ENCODE measurements around the gene SLC35A5. TPM values are rescaled to one million over a fixed set of nuclear protein-coding genes. Genes with fewer than 3 reads are reported as not detected.
A peak's percentile ranks its signal among the peaks of the same experiment; 100 is the strongest.

Gene SLC35A5
- total and polyA plus RNA-seq, 11 donors: 4.2 to 28.8 (median 17.7) TPM

DNA sequence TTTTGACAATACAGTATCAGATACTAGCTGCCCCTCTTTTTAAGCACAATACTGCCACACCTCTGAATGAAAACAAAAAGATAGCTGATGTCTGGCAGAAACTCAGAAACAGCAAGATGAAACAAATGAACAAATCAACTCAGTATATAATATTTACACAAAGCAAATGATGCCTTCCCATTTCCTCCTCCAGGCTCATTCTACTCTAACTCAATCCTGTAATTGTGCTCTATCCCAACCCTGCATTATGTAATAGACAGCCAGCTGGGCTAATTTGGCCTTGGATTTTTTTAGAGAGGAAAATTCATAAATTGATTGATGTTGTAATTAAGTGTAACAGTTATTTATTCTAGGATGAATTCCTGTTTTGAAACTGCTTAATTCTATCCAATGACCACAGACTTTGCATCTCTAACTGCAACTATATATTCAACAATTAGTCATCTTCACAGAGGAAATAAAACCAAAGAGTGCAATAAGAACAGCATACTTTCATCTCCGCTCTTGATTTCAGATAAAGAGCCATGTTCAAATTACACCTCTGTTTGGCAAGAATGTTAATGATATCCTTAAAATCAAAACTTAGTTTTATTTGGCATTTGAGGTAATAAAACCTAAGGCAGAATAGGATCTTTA lies 6.2 kb upstream of the SLC35A5 start:
- WGBS, 4 donors: 91 to 95% (median 93%) methylated on average over 1 of the region's 1 CpG
- H3K4me1 ChIP-seq: peaks cover 3 to 80% (median 29%) of the 10 kb centered on the region in 12 donors

DNA sequence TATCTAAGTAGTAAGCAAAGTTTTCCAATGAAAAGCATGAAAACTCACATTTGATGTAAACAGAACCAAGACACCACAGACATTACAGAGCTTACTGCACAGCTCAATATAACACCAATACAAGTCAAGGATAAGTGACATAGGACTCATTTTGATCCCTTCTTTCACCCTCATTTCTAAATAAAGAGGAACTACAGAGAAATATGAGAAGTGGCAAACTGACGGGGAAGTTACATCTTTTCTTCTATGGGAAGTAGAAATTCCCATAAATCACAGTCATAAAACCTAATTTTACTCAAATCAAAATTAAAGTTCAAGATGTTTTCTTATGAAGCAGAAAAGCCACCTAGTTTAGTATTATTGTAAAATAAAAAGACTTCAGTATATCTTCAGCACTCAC lies 3.9 kb upstream of the SLC35A5 start:
- Histone ChIP-seq H3K4me1 (peaks cover 3 to 71% (median 27%) of the 10 kb centered on the region in 12 donors), H3K27me3 (no peaks in the 10 kb centered on the region), H3K4me3 (peak overlapping the region in 1 of 12 donors; percentile 12), H3K36me3 (peaks cover 0 to 10% (median 4%) of the 10 kb centered on the region in 9 donors), H3K27ac (peak overlapping the region in 1 of 12 donors; percentile 99), H3K9me3 (no peaks in the 10 kb centered on the region)
- DNase-seq (no peak), ATAC-seq (no peak)
- WGBS, 4 donors: 87 to 91% (median 89%) methylated on average over 1 of the region's 1 CpG
- intact Hi-C loops (cut with DNase I): no loop called here
- no peak for TF ChIP-seq POLR2A (IDR thresholded peaks at IDR 0.05)
- TF ChIP-seq, protein P1, sequence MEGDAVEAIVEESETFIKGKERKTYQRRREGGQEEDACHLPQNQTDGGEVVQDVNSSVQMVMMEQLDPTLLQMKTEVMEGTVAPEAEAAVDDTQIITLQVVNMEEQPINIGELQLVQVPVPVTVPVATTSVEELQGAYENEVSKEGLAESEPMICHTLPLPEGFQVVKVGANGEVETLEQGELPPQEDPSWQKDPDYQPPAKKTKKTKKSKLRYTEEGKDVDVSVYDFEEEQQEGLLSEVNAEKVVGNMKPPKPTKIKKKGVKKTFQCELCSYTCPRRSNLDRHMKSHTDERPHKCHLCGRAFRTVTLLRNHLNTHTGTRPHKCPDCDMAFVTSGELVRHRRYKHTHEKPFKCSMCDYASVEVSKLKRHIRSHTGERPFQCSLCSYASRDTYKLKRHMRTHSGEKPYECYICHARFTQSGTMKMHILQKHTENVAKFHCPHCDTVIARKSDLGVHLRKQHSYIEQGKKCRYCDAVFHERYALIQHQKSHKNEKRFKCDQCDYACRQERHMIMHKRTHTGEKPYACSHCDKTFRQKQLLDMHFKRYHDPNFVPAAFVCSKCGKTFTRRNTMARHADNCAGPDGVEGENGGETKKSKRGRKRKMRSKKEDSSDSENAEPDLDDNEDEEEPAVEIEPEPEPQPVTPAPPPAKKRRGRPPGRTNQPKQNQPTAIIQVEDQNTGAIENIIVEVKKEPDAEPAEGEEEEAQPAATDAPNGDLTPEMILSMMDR (IDR thresholded peaks at IDR 0.05): no peak

More for the DNA sequence above, 6.2 kb upstream of the SLC35A5 start:
- peaks cover 0 to 14% (median 4%) of the 10 kb centered on the region in 9 donors for H3K36me3 ChIP-seq
- TF ChIP-seq POLR2A (IDR thresholded peaks at IDR 0.05): no peak
- TF ChIP-seq, protein P1 (IDR thresholded peaks at IDR 0.05): no peak
- H3K4me3 ChIP-seq: peak overlapping the region in 1 of 12 donors; percentile 32
- ATAC-seq (no peak), DNase-seq (no peak)
- intact Hi-C loops (cut with DNase I): no loop called here
- H3K27me3 ChIP-seq: no peaks in the 10 kb centered on the region
- peak overlapping the region in 1 of 12 donors; percentile 50 for H3K27ac ChIP-seq
- no peaks in the 10 kb centered on the region for H3K9me3 ChIP-seq

DNA sequence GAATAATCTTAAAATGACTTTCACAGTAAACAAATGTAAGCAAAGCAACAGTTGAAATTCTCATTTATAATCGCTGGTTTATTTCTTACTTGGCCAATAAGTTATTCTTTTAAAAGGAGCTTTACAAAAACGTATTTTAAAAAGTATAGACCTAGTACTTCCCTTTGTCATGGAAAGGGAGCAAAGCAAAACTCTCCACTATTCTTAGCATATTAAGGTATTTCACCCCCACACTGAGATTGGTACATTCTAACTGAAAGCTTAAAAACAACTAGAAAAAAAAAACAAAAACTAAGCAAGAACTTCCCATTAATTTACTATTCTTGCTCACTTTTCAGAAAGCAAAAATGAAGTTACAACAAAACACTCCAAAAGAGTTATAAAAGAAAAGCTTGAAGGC lies 1.5 kb upstream of the SLC35A5 start:
- no peak for DNase-seq
- 19 to 26% (median 22%) methylated on average over 2 of the region's 2 CpGs for WGBS, 4 donors
- TF ChIP-seq POLR2A (IDR thresholded peaks at IDR 0.05): no peak
- TF ChIP-seq, protein P1 (IDR thresholded peaks at IDR 0.05): no peak
- intact Hi-C loops (cut with DNase I): loop anchor here in 2 of 10 donors (10.0 kb wide), 2 partner anchors 434 to 454 kb away; partner anchors contain the start of gene GTPBP8 (in 1 of the 2)
- no peaks in the 10 kb centered on the region for H3K27me3 ChIP-seq
- H3K4me3 ChIP-seq: peak overlapping the region; percentile 68 to 95 (median 84)
- peak overlapping the region in 9 of 12 donors; percentile 93 to 100 (median 98) for H3K27ac ChIP-seq
- ATAC-seq: no peak
- peaks cover 0 to 18% (median 11%) of the 10 kb centered on the region in 9 donors for H3K36me3 ChIP-seq
- peaks cover 3 to 60% (median 32%) of the 10 kb centered on the region in 12 donors for H3K4me1 ChIP-seq
- no peaks in the 10 kb centered on the region for H3K9me3 ChIP-seq

DNA sequence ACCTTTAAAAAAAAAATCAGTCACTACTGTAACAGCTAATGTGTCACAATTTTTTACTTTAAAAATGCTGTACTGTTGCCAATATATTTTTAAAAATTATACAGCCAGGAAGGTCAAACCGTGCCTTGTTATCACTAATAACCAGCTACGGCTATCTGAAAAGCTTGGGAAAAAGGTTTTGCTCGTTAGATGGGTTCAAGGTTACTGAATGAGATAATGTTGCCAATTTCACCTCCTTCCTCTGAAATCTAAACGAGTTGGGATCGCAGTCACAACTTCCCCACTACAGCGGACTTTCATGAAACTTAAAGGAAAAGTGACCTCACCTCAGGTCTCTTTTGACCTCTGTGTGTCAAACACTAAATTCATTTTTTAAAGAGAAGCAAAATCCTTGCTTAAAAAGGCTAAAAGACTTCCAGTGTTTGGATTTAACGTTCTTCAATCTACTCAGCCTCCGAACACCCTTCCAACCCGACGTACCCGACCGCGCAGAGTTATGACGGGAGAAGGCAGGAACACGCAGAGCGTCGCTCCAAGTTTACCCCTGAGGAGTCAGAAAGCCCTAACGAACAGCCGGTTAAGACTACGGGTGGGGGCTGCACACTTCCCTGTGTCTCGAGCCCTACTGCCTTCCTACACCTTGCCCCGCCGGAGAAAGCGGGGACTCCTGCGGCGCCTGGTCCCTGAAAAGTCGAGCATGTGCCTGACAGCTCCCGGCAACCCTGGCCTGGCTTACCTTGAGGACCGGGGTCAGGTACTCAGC lies 943 bp upstream of the SLC35A5 start:
- H3K27ac ChIP-seq: peak overlapping the region; percentile 86 to 100 (median 96)
- DNase-seq (peak; percentile 67 to 78 (median 71)), ATAC-seq (peak in 3 of 4 donors; percentile 20 to 56 (median 53))
- TF ChIP-seq, protein P1 (IDR thresholded peaks at IDR 0.05): no peak
- no peak for TF ChIP-seq POLR2A (IDR thresholded peaks at IDR 0.05)
- H3K9me3 ChIP-seq: no peaks in the 10 kb centered on the region
- 0 to 1% (median 0%) methylated on average over 28 to 29 of the region's 29 CpGs for WGBS, 4 donors
- H3K4me1 ChIP-seq: peaks cover 3 to 54% (median 30%) of the 10 kb centered on the region in 12 donors
- intact Hi-C loops (cut with DNase I): loop anchor here in 2 of 10 donors (10.0 kb wide), 2 partner anchors 434 to 454 kb away; partner anchors contain the start of gene GTPBP8 (in 1 of the 2)
- H3K27me3 ChIP-seq: no peaks in the 10 kb centered on the region
- peaks cover 0 to 23% (median 16%) of the 10 kb centered on the region in 9 donors for H3K36me3 ChIP-seq
- H3K4me3 ChIP-seq: peak overlapping the region; percentile 68 to 95 (median 84)
